ENCODE measurements around the gene PMPCA. TPM values are rescaled to one million over a fixed set of nuclear protein-coding genes. Genes with fewer than 3 reads are reported as not detected.

Gene PMPCA
- polyA plus RNA-seq, 1 experiment, result 61.6 TPM

- no peak for DNase-seq (ENCODE audit: low read depth)
- no peak for TF ChIP-seq CTCF (IDR thresholded peaks at IDR 0.05; ENCODE audit: insufficient read depth, low read depth, low read length)
- H3K4me3 ChIP-seq (ENCODE audit: low read depth, low read length), result no peak overlapping the region
- POLR2A ChIA-PET, result no interaction called here
- H3K27me3 ChIP-seq (ENCODE audit: control insufficient read depth, insufficient read depth, low read length), result no peaks in the 10 kb centered on the region
- peaks cover 64% of the 10 kb centered on the region for H3K36me3 ChIP-seq (ENCODE audit: control insufficient read depth, insufficient read depth, low read length)
- CTCF ChIA-PET, result interaction anchor here (0.8 kb wide), 1 partner anchor 19 kb away, joined by 3 read pairs; no protein-coding TSS in a partner anchor
Observed at GRCh38 chr9:136460772-136461325, 50.4 kb downstream of the PMPCA start.

- DNase-seq (ENCODE audit: low read depth), result no peak
- Histone ChIP-seq H3K36me3 (ENCODE audit: control insufficient read depth, insufficient read depth, low read length) (peaks cover 65% of the 10 kb centered on the region), H3K4me3 (ENCODE audit: low read depth, low read length) (no peak overlapping the region), H3K27me3 (ENCODE audit: control insufficient read depth, insufficient read depth, low read length) (no peaks in the 10 kb centered on the region)
- ChIA-PET CTCF (no interaction called here), POLR2A (no interaction called here)
- TF ChIP-seq CTCF (IDR thresholded peaks at IDR 0.05; ENCODE audit: insufficient read depth, low read depth, low read length), result no peak
Observed at GRCh38 chr9:136462664-136463063, 52.2 kb downstream of the PMPCA start.

GRCh38 chr9:136463578-136463977 is 53.1 kb downstream of the PMPCA start:
- H3K27me3 ChIP-seq (ENCODE audit: control insufficient read depth, insufficient read depth, low read length), result no peaks in the 10 kb centered on the region
- H3K36me3 ChIP-seq (ENCODE audit: control insufficient read depth, insufficient read depth, low read length), result peaks cover 68% of the 10 kb centered on the region
- no peak for TF ChIP-seq CTCF (IDR thresholded peaks at IDR 0.05; ENCODE audit: insufficient read depth, low read depth, low read length)
- no peak for DNase-seq (ENCODE audit: low read depth)
- ChIA-PET CTCF (no interaction called here), POLR2A (no interaction called here)
- H3K4me3 ChIP-seq (ENCODE audit: low read depth, low read length), result no peak overlapping the region

GRCh38 chr9:136464241-136464640 is 53.8 kb downstream of the PMPCA start:
- no peak for DNase-seq (ENCODE audit: low read depth)
- no peak for TF ChIP-seq CTCF (IDR thresholded peaks at IDR 0.05; ENCODE audit: insufficient read depth, low read depth, low read length)
- ChIA-PET CTCF (interaction anchor here (1.6 kb wide), 2 partner anchors 10 to 11 kb away, joined by 4 to 6 read pairs; no protein-coding TSS in a partner anchor), POLR2A (no interaction called here)
- no peaks in the 10 kb centered on the region for H3K27me3 ChIP-seq (ENCODE audit: control insufficient read depth, insufficient read depth, low read length)
- H3K4me3 ChIP-seq (ENCODE audit: low read depth, low read length), result no peak overlapping the region
- H3K36me3 ChIP-seq (ENCODE audit: control insufficient read depth, insufficient read depth, low read length), result peaks cover 69% of the 10 kb centered on the region

- H3K36me3 ChIP-seq (ENCODE audit: control insufficient read depth, insufficient read depth, low read length), result peaks cover 71% of the 10 kb centered on the region
- DNase-seq (ENCODE audit: low read depth), result no peak
- TF ChIP-seq CTCF (IDR thresholded peaks at IDR 0.05; ENCODE audit: insufficient read depth, low read depth, low read length), result no peak
- H3K4me3 ChIP-seq (ENCODE audit: low read depth, low read length), result no peak overlapping the region
- ChIA-PET CTCF (interaction anchor here (1.1 to 1.6 kb wide), 3 partner anchors 9 to 16 kb away, joined by 3 to 6 read pairs (median 4); no protein-coding TSS in a partner anchor), POLR2A (no interaction called here)
- no peaks in the 10 kb centered on the region for H3K27me3 ChIP-seq (ENCODE audit: control insufficient read depth, insufficient read depth, low read length)
Observed at GRCh38 chr9:136465500-136466154, 55.2 kb downstream of the PMPCA start.

Measured in BJ (cell line).